Measurements from ENCODE around the gene IKBKE.

The IKBKE gene

GRCh38 chr1:206497774-206498173 is 27.5 kb downstream of the IKBKE start:
- Histone ChIP-seq H3K9me3 (ENCODE audit: control insufficient read depth, insufficient read depth, low read depth, low read length) (no peaks in the 10 kb centered on the region), H3K4me1 (ENCODE audit: control insufficient read depth, insufficient read depth, low read length) (peaks cover 10% of the 10 kb centered on the region), H3K36me3 (ENCODE audit: control insufficient read depth in 2 of 2, insufficient read depth in 1 of 2, low read length in 2 of 2) (no peaks in the 10 kb centered on the region), H3K27ac (ENCODE audit: extremely low read depth, low read depth, low read length) (no peak overlapping the region), H3K4me3 (ENCODE audit: low read depth, low read length) (no peak overlapping the region)
- POLR2A ChIA-PET = no interaction called here
- no peak for TF ChIP-seq ZFP69B (tag by site-specific recombination; IDR thresholded peaks at IDR 0.05)
- TF ChIP-seq, protein P1, sequence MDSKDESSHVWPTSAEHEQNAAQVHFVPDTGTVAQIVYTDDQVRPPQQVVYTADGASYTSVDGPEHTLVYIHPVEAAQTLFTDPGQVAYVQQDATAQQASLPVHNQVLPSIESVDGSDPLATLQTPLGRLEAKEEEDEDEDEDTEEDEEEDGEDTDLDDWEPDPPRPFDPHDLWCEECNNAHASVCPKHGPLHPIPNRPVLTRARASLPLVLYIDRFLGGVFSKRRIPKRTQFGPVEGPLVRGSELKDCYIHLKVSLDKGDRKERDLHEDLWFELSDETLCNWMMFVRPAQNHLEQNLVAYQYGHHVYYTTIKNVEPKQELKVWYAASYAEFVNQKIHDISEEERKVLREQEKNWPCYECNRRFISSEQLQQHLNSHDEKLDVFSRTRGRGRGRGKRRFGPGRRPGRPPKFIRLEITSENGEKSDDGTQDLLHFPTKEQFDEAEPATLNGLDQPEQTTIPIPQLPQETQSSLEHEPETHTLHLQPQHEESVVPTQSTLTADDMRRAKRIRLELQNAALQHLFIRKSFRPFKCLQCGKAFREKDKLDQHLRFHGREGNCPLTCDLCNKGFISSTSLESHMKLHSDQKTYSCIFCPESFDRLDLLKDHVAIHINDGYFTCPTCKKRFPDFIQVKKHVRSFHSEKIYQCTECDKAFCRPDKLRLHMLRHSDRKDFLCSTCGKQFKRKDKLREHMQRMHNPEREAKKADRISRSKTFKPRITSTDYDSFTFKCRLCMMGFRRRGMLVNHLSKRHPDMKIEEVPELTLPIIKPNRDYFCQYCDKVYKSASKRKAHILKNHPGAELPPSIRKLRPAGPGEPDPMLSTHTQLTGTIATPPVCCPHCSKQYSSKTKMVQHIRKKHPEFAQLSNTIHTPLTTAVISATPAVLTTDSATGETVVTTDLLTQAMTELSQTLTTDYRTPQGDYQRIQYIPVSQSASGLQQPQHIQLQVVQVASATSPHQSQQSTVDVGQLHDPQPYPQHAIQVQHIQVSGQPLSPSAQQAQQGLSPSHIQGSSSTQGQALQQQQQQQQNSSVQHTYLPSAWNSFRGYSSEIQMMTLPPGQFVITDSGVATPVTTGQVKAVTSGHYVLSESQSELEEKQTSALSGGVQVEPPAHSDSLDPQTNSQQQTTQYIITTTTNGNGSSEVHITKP (tag by site-specific recombination; IDR thresholded peaks at IDR 0.05) = peak; percentile 80
- CTCF ChIA-PET = interaction anchor here (0.6 to 2.4 kb wide), 7 partner anchors 7 to 312 kb away, joined by 3 to 31 read pairs (median 4); no protein-coding TSS in a partner anchor

- ChIA-PET POLR2A (no interaction called here), CTCF (interaction anchor here (1.0 to 2.4 kb wide), 4 partner anchors 8 to 84 kb away, joined by 3 to 31 read pairs (median 4); no protein-coding TSS in a partner anchor)
- Histone ChIP-seq H3K27ac (ENCODE audit: extremely low read depth, low read depth, low read length) (no peak overlapping the region), H3K36me3 (ENCODE audit: control insufficient read depth in 2 of 2, insufficient read depth in 1 of 2, low read length in 2 of 2) (no peaks in the 10 kb centered on the region), H3K9me3 (ENCODE audit: control insufficient read depth, insufficient read depth, low read depth, low read length) (no peaks in the 10 kb centered on the region), H3K4me1 (ENCODE audit: control insufficient read depth, insufficient read depth, low read length) (peaks cover 10% of the 10 kb centered on the region), H3K4me3 (ENCODE audit: low read depth, low read length) (no peak overlapping the region)
- TF ChIP-seq GLIS1 (tag by site-specific recombination; IDR thresholded peaks at IDR 0.05) = peak; percentile 79
- TF ChIP-seq, protein P2, sequence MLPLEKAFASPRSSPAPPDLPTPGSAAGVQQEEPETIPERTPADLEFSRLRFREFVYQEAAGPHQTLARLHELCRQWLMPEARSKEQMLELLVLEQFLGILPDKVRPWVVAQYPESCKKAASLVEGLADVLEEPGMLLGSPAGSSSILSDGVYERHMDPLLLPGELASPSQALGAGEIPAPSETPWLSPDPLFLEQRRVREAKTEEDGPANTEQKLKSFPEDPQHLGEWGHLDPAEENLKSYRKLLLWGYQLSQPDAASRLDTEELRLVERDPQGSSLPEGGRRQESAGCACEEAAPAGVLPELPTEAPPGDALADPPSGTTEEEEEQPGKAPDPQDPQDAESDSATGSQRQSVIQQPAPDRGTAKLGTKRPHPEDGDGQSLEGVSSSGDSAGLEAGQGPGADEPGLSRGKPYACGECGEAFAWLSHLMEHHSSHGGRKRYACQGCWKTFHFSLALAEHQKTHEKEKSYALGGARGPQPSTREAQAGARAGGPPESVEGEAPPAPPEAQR (tag by site-specific recombination; IDR thresholded peaks at IDR 0.05) = no peak
Observed at GRCh38 chr1:206498685-206499084, 28.4 kb downstream of the IKBKE start.

DNA sequence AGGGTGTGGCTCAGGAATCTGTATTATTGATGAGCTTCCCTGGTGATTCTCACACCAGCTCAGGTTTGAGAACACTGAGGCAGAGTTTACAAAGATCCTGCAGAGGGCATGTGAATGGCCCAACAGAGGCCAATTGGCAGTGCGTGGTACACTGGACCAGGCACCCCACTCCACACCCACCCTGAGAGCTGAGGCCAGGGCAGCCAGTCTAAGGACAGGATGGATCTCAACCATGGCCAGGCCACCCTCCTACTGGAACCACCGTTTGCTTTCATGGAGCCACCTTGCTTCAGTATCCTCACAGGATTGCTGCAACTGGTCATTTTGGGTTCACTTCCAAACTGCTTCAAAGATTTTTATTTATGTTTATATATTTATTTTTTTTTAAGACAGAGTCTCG is 29.8 kb downstream of the IKBKE start:
- TF ChIP-seq ZNF16 (tag by site-specific recombination; IDR thresholded peaks at IDR 0.05; ENCODE audit: low read depth) = no peak
- no peak for TF ChIP-seq ZNF10 (tag by site-specific recombination; IDR thresholded peaks at IDR 0.05)
- no peak for TF ChIP-seq ZNF239 (tag by site-specific recombination; IDR thresholded peaks at IDR 0.05)
- no peak for TF ChIP-seq ZNF292 (tag by site-specific recombination; IDR thresholded peaks at IDR 0.05; ENCODE audit: borderline replicate concordance, low read depth)
- no peak for TF ChIP-seq TRIM28 (IDR thresholded peaks at IDR 0.05; ENCODE audit: borderline replicate concordance, low read length)
- no peak for TF ChIP-seq ZNF747 (tag by site-specific recombination; IDR thresholded peaks at IDR 0.05)
- TF ChIP-seq ZNF157 (tag by site-specific recombination; IDR thresholded peaks at IDR 0.05) = no peak
- POLR2A ChIA-PET = no interaction called here
- Histone ChIP-seq H3K36me3 (ENCODE audit: control insufficient read depth in 2 of 2, insufficient read depth in 1 of 2, low read length in 2 of 2) (no peaks in the 10 kb centered on the region), H3K4me3 (ENCODE audit: low read depth, low read length) (no peak overlapping the region), H3K9me3 (ENCODE audit: control insufficient read depth, insufficient read depth, low read depth, low read length) (no peaks in the 10 kb centered on the region), H3K4me1 (ENCODE audit: control insufficient read depth, insufficient read depth, low read length) (peaks cover 10% of the 10 kb centered on the region), H3K27ac (ENCODE audit: extremely low read depth, low read depth, low read length) (no peak overlapping the region)
- CTCF ChIA-PET = interaction anchor here (1.1 to 2.4 kb wide), 4 partner anchors 9 to 164 kb away, joined by 3 to 31 read pairs (median 7); no protein-coding TSS in a partner anchor

DNA sequence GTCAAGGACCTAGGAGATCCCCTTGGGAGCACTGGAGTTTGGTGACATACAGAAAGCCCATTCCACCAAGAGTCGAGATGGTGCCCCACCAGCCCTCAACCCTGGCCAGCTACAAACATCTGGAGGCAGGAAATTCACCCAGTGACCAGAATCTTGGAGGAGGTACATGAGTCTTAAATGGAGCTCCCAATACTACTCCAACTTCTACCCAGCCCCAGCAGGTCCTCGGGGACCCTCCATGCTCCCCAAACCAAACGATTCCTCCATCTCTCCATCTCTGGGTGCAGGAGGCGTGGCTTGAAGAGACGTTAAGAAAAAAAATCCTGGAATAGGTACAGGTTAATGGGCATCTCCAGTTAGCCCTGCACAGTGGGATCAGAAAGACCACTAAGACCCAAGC is 31.6 kb downstream of the IKBKE start:
- ChIA-PET POLR2A (no interaction called here), CTCF (interaction anchor here (0.6 to 2.3 kb wide), 5 partner anchors 10 to 473 kb away, joined by 3 to 9 read pairs (median 5); no protein-coding TSS in a partner anchor)
- Histone ChIP-seq H3K9me3 (ENCODE audit: control insufficient read depth, insufficient read depth, low read depth, low read length) (no peaks in the 10 kb centered on the region), H3K27ac (ENCODE audit: extremely low read depth, low read depth, low read length) (no peak overlapping the region), H3K4me3 (ENCODE audit: low read depth, low read length) (no peak overlapping the region), H3K36me3 (ENCODE audit: control insufficient read depth in 2 of 2, insufficient read depth in 1 of 2, low read length in 2 of 2) (no peaks in the 10 kb centered on the region), H3K4me1 (ENCODE audit: control insufficient read depth, insufficient read depth, low read length) (no peaks in the 10 kb centered on the region)
- TF ChIP-seq ZNF626 (tag by site-specific recombination; IDR thresholded peaks at IDR 0.05) = no peak
- TF ChIP-seq ZNF830 (tag by site-specific recombination; IDR thresholded peaks at IDR 0.05; ENCODE audit: low read depth) = no peak
- TF ChIP-seq ZNF837 (tag by site-specific recombination; IDR thresholded peaks at IDR 0.05) = no peak
- TF ChIP-seq, protein P3, sequence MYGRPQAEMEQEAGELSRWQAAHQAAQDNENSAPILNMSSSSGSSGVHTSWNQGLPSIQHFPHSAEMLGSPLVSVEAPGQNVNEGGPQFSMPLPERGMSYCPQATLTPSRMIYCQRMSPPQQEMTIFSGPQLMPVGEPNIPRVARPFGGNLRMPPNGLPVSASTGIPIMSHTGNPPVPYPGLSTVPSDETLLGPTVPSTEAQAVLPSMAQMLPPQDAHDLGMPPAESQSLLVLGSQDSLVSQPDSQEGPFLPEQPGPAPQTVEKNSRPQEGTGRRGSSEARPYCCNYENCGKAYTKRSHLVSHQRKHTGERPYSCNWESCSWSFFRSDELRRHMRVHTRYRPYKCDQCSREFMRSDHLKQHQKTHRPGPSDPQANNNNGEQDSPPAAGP (tag by site-specific recombination; IDR thresholded peaks at IDR 0.05) = no peak
- TF ChIP-seq SCRT1 (tag by site-specific recombination; IDR thresholded peaks at IDR 0.05; ENCODE audit: borderline replicate concordance) = no peak
- TF ChIP-seq ZNF248 (tag by site-specific recombination; IDR thresholded peaks at IDR 0.05) = no peak
- TF ChIP-seq ZNF549 (tag by site-specific recombination; IDR thresholded peaks at IDR 0.05) = no peak
- TF ChIP-seq, protein P4, sequence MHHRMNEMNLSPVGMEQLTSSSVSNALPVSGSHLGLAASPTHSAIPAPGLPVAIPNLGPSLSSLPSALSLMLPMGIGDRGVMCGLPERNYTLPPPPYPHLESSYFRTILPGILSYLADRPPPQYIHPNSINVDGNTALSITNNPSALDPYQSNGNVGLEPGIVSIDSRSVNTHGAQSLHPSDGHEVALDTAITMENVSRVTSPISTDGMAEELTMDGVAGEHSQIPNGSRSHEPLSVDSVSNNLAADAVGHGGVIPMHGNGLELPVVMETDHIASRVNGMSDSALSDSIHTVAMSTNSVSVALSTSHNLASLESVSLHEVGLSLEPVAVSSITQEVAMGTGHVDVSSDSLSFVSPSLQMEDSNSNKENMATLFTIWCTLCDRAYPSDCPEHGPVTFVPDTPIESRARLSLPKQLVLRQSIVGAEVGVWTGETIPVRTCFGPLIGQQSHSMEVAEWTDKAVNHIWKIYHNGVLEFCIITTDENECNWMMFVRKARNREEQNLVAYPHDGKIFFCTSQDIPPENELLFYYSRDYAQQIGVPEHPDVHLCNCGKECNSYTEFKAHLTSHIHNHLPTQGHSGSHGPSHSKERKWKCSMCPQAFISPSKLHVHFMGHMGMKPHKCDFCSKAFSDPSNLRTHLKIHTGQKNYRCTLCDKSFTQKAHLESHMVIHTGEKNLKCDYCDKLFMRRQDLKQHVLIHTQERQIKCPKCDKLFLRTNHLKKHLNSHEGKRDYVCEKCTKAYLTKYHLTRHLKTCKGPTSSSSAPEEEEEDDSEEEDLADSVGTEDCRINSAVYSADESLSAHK (tag by site-specific recombination; IDR thresholded peaks at IDR 0.05) = no peak
